HG02840 (cell line): ENCODE results near the gene POLR3C.
"Not testable (repeated sequence)": the region's sequence is repeated elsewhere in the genome, so short reads cannot be mapped to it uniquely, and the experiment has no call there.

Source experiments
- ATAC-seq: cut with Tn5 transposase; IDR thresholded peaks from one replicate; pipeline ENCODE4 v1.9.1; 2021; ENCODE audit warnings: mild to moderate bottlenecking, moderate library complexity, moderate number of reproducible peaks; ENCODE audit not compliant: unreplicated experiment, low FRiP score

Gene POLR3C, protein sequence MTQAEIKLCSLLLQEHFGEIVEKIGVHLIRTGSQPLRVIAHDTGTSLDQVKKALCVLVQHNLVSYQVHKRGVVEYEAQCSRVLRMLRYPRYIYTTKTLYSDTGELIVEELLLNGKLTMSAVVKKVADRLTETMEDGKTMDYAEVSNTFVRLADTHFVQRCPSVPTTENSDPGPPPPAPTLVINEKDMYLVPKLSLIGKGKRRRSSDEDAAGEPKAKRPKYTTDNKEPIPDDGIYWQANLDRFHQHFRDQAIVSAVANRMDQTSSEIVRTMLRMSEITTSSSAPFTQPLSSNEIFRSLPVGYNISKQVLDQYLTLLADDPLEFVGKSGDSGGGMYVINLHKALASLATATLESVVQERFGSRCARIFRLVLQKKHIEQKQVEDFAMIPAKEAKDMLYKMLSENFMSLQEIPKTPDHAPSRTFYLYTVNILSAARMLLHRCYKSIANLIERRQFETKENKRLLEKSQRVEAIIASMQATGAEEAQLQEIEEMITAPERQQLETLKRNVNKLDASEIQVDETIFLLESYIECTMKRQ

GRCh38 chr1:145823565-145824498 is at the start of gene POLR3C, which contains the start of gene RNF115:
POLR3C (plus strand) TSS chr1:145824200; CDS start chr1:145825777, 1,577 bp downstream.
RNF115 (minus strand) TSS chr1:145824095; CDS start chr1:145823873, 222 bp downstream.
- ATAC-seq: peak; percentile 76

- ATAC-seq: no peak
Measured at GRCh38 chr1:145777357-145778145, 46.4 kb upstream of the POLR3C start.

GRCh38 chr1:145778146-145778540 is 45.9 kb upstream of the POLR3C start:
- no peak for ATAC-seq

- no peak for ATAC-seq
Measured at GRCh38 chr1:145782272-145783099, 41.5 kb upstream of the POLR3C start.

GRCh38 chr1:145784409-145784808 is 39.6 kb upstream of the POLR3C start:
- no peak for ATAC-seq

GRCh38 chr1:145785547-145785946 is 38.5 kb upstream of the POLR3C start:
- no peak for ATAC-seq

DNA sequence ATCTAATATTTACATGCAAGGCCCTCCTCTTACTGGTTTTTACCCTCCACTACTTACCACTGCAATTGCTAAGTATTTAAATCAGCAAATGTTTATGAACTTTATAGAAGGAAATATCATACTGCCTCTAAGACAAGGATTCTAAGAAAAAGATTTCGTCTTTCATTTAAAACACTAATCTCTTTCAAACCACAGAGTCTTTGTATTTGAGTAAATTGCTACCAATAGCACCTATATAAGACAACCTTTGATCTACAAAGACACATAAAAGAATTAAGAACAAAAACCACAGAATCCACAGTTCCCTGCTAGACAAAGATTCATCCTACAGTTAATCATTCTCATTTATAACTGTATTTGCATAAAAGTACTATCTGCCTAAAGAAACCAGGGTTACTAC is 37.7 kb upstream of the POLR3C start:
- no peak for ATAC-seq

DNA sequence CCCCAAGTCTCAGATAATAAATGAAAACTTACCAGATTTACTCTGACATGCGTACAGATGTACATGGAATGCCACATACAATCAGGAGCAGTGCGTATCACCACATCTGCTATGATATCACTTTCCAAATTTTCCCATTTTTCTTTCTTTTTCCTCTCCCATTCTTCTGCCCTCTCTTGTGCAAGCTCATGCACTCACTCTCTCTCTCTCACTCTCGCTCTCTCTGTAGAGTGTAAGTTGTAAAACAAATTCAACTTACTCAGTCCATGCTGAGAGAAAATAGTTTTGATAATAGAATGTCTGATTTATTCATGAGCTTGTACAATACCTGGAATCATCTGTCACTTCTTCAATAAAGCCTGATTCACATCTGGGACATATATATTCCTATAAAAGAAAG is 35.4 kb upstream of the POLR3C start:
- no peak for ATAC-seq

GRCh38 chr1:145791860-145792259 is 32.1 kb upstream of the POLR3C start:
- ATAC-seq: not testable (repeated sequence)

GRCh38 chr1:145792484-145792883 is 31.5 kb upstream of the POLR3C start:
- no peak for ATAC-seq

DNA sequence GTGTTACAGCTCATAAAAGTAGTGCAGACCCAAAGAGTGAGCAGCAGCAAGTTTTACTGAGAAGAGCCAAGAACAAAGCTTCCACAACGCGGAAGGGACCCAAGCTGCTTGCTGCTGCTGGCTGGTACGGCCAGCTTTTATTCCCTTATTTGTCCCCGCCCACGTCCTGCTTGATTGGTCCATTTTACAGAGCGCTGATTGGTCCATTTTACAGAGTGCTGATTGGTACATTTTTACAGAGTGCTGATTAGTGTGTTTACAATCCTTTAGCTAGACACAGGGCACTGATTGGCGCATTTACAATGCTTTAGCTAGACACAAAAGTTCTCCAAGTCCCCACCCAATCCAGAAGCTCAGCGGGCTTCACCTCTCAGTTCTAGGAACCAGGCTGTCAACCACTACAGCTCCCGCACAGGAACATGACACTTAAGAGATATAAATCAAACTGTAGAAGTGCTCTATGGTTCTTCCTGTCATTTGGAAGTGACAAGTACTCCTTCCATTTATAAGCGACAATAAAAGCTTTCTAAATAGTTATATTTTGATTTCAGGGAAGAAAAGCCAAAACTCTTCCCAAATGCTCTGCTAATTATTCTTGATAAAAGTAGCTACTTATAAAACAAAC is 28.6 kb upstream of the POLR3C start:
- no peak for ATAC-seq

GRCh38 chr1:145796753-145797152 is 27.2 kb upstream of the POLR3C start:
- no peak for ATAC-seq

- ATAC-seq: no peak
Measured at GRCh38 chr1:145799806-145800205, 24.2 kb upstream of the POLR3C start.

GRCh38 chr1:145804235-145805045 is 19.6 kb upstream of the POLR3C start:
- no peak for ATAC-seq

DNA sequence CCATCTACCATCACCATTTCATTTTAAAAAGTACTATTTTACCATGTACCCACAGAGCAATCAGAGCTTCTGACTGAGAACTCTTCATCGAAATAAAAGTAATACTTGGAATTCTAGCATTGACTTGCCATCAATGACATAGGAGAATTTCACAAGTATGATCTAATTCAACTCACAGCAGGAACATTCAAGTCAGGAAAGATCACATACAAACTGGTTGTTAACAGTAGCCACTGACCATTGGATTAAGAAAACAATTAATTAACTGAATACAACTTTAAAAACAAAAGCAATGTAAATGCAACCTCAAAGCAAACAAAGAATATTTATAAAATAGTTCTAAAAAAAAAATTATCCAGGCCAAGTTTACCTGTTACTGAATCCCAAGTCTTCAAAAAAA is 18.9 kb upstream of the POLR3C start:
- no peak for ATAC-seq

DNA sequence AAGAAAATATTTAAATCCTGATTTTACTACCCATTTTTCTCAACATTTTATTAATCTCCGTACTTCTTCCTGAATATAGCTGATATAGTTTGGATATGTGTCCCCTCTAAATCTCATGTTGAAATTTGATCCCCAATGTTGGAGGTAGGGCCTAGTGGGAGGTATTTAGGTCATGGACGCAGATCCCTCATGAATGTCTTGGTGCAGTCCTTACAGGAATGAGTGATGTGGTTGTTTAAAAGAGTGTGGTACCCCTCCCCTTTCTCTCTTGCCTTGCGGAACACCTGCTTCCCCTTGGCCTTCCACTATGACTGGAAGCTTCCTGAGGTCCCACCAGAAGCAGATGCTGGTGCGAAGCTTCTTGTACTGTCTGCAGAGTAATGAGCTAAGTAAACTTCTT is 17.6 kb upstream of the POLR3C start:
- ATAC-seq: no peak

DNA sequence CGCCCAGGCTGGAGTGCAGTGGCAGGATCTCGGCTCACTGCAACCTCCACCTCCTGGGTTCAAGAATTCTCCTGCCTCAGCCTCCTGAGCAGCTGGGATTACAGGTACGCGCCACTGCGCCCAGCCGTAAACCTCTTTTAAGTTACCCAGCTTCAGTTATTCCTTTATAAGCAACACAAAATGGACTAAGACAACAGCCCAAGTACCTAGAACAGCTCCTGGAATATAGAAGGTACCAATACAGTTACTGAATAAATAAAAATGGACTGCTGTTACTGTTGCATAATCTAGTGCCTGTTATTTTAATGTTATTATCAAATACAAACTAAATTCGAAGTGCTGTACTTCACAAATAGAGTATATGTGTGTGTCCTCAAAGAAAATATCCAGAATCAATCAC is 17.2 kb upstream of the POLR3C start:
- ATAC-seq: no peak
